ENCODE results near the gene HOMEZ.

GRCh38 chr14:23237772-23238594 is 47.9 kb downstream of the HOMEZ start, which contains the start of gene RNF212B:
- TF ChIP-seq CTCF (IDR thresholded peaks at IDR 0.05; ENCODE audit: borderline replicate concordance, extremely low read depth, low read length, poor library complexity, severe bottlenecking), result no peak
- TF ChIP-seq EZH2 (IDR thresholded peaks at IDR 0.05; ENCODE audit: borderline replicate concordance, low read depth, low read length, severe bottlenecking), result no peak

Measured in DND-41 (cell line).